A673 (cell line): ENCODE measurements around the gene VWA1.
"Not testable (repeated sequence)": the region's sequence is repeated elsewhere in the genome, so short reads cannot be mapped to it uniquely, and the experiment has no call there.

ENCODE experiments used
- CTCF ChIP-seq: fragments of 300-800, 200-600 bp; sonication (generic); conservative IDR thresholded peaks from 2 replicates; pipeline ENCODE4 v1.5.1; 2017; ENCODE audit warnings: low read depth, mild to moderate bottlenecking, antibody characterized with exemption, low read length, moderate library complexity, mixed read lengths
- EZH2 ChIP-seq: fragments of 200-600 bp; sonication (generic); IDR thresholded peaks from 2 replicates; pipeline ENCODE4 v1.6.1; 2017; ENCODE audit warnings: borderline replicate concordance, low read depth, mild to moderate bottlenecking, mixed read lengths, antibody characterized with exemption, low read length; ENCODE audit not compliant: poor library complexity, severe bottlenecking

GRCh38 chr1:1459711-1460110, 24.2 kb downstream of the VWA1 start:
- not testable (repeated sequence) for TF ChIP-seq CTCF, EZH2
